Measurements from ENCODE around the gene NHSL2. TPM values are rescaled to one million over a fixed set of nuclear protein-coding genes. Genes with fewer than 3 reads are reported as not detected.

The NHSL2 gene
- total and polyA plus RNA-seq, 10 donors: 0.24 to 20.8 (median 10.1) TPM

DNA sequence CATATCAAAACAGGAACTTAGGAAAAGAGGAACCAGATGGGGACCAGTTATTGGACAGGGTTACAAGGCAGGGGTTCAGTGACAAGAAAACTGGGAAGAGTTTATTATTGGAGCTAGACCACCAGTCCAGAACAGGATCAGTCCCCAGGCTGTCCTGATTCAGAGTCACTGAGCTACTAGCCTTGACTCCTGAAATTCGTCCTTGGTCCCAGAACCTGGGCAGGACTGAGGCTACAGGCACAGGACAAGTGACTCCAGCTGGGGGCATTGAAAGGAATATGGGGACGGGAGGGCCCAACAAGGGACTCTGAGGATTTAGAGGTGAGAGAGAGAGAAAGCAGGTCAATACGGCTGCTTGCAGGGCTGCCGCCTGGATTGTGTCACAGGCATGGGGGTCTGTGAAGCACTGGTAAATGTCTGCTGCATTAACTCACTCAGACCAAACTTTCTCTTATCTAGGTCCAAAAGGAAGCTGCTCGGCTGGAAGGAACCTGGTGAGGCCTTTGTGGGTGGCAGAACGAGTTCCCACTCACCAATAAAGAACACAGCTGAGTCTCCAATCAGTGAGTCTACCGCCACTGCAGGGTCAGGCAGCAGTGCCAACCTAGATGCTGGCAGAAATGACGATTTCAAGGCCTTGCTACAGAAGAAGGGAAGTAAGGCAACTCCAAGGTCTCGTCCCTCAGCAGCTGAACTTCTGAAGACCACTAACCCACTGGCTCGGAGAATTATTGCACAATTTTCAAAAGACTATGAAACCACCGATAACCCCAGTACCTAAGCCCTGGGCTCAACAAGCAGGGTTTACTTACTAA lies 232.4 kb downstream of the NHSL2 start:
- H3K4me3 ChIP-seq: no peak overlapping the region
- H3K27me3 ChIP-seq (replicated peaks in 1 of 7): no peaks in the 10 kb centered on the region
- WGBS, 5 donors: 56 to 78% (median 63%) methylated on average over 7 to 11 of the region's 11 CpGs
- H3K9me3 ChIP-seq: no peaks in the 10 kb centered on the region
- no peak for DNase-seq
- H3K4me1 ChIP-seq: peaks cover 0 to 4% (median 0%) of the 10 kb centered on the region in 6 donors
- intact Hi-C loops (cut with DNase I; ENCODE audit: low total_unique reads): no loop called here
- TF ChIP-seq POLR2A (IDR thresholded peaks at IDR 0.05): no peak
- TF ChIP-seq POLR2AphosphoS5 (IDR thresholded peaks at IDR 0.05): no peak
- TF ChIP-seq, protein P1, sequence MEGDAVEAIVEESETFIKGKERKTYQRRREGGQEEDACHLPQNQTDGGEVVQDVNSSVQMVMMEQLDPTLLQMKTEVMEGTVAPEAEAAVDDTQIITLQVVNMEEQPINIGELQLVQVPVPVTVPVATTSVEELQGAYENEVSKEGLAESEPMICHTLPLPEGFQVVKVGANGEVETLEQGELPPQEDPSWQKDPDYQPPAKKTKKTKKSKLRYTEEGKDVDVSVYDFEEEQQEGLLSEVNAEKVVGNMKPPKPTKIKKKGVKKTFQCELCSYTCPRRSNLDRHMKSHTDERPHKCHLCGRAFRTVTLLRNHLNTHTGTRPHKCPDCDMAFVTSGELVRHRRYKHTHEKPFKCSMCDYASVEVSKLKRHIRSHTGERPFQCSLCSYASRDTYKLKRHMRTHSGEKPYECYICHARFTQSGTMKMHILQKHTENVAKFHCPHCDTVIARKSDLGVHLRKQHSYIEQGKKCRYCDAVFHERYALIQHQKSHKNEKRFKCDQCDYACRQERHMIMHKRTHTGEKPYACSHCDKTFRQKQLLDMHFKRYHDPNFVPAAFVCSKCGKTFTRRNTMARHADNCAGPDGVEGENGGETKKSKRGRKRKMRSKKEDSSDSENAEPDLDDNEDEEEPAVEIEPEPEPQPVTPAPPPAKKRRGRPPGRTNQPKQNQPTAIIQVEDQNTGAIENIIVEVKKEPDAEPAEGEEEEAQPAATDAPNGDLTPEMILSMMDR (IDR thresholded peaks at IDR 0.05 in 8 of 11, conservative IDR thresholded peaks at IDR 0.05 in 3 of 11): no peak
- no peak overlapping the region for H3K27ac ChIP-seq
- peaks cover 0 to 46% (median 0%) of the 10 kb centered on the region in 6 donors for H3K36me3 ChIP-seq

DNA sequence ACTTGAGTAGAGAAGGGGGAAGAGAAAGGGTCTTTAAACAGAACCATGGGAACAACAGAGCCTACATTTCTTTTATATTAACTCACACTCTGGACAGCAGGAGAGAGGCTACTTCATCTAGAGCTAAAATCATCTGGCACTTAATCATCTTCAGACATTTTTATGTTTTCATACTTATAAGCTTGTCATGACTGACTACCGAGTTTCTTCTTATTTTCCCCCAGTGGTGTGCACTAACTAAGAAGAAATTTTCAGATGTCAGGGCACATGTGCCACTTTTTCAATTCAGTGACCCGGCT lies 232.9 kb downstream of the NHSL2 start:
- intact Hi-C loops (cut with DNase I; ENCODE audit: low total_unique reads): no loop called here
- H3K4me3 ChIP-seq: no peak overlapping the region
- no peak for TF ChIP-seq POLR2A (IDR thresholded peaks at IDR 0.05)
- TF ChIP-seq, protein P1 (IDR thresholded peaks at IDR 0.05 in 8 of 11, conservative IDR thresholded peaks at IDR 0.05 in 3 of 11): no peak
- TF ChIP-seq POLR2AphosphoS5 (IDR thresholded peaks at IDR 0.05): no peak
- H3K27ac ChIP-seq: no peak overlapping the region
- H3K27me3 ChIP-seq (replicated peaks in 1 of 7): no peaks in the 10 kb centered on the region
- H3K4me1 ChIP-seq: peaks cover 0 to 4% (median 0%) of the 10 kb centered on the region in 6 donors
- WGBS, 5 donors: 74 to 92% (median 85%) methylated on average over 2 of the region's 2 CpGs
- no peak for DNase-seq
- H3K9me3 ChIP-seq: no peaks in the 10 kb centered on the region
- peaks cover 0 to 40% (median 0%) of the 10 kb centered on the region in 6 donors for H3K36me3 ChIP-seq

DNA sequence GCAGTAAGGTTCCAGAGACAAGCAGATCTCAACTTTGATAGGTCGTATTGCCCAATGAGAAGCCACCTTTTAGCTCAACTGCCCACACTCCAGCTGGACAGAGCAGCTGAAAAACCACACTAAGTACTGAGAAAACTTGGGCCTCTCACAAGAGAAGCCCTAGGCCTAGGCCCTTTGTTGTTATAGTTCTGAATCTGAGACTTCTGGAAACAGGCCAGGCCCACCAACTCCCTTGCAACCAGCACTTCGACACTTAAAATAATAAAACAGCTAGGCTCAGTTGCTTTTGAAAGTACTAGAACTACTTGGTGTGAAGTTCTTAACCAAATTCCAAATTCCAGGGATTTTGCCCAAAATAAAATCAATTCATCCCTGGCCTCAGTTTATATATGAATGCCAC lies 234.5 kb downstream of the NHSL2 start:
- Histone ChIP-seq H3K4me3 (no peak overlapping the region), H3K27ac (no peak overlapping the region), H3K4me1 (peaks cover 0 to 4% (median 0%) of the 10 kb centered on the region in 6 donors), H3K27me3 (replicated peaks in 1 of 7) (no peaks in the 10 kb centered on the region), H3K9me3 (no peaks in the 10 kb centered on the region), H3K36me3 (peaks cover 0 to 24% (median 0%) of the 10 kb centered on the region in 6 donors)
- 0 to 48% (median 46%) methylated on average over 1 to 2 of the region's 2 CpGs for WGBS, 5 donors
- DNase-seq: no peak
- TF ChIP-seq, protein P1 (IDR thresholded peaks at IDR 0.05 in 8 of 11, conservative IDR thresholded peaks at IDR 0.05 in 3 of 11): no peak
- no peak for TF ChIP-seq POLR2AphosphoS5 (IDR thresholded peaks at IDR 0.05)
- TF ChIP-seq POLR2A (IDR thresholded peaks at IDR 0.05): no peak
- intact Hi-C loops (cut with DNase I; ENCODE audit: low total_unique reads): no loop called here

DNA sequence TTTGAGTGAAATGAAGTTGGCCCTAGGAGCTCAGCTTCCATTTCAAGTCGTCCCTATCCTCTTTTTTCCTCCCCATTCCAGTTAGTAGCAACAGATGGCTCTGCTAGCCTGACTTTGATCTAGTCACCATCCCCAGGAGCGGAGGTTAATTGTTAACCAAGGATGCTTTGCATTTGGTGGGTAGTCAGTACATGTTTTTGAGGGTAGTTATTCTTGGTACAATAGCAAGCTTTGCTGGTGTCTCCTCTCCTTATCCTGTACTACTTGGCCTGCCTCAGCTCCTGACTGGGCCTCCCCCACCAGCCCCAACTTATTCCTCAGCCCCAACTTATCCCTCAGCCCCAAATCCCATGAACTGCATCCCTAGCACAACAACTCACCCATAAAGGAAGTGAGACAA lies 235.9 kb downstream of the NHSL2 start:
- Histone ChIP-seq H3K27ac (no peak overlapping the region), H3K36me3 (peaks cover 0 to 15% (median 0%) of the 10 kb centered on the region in 6 donors), H3K9me3 (no peaks in the 10 kb centered on the region), H3K4me1 (peaks cover 0 to 4% (median 0%) of the 10 kb centered on the region in 6 donors), H3K4me3 (no peak overlapping the region), H3K27me3 (replicated peaks in 1 of 7) (no peaks in the 10 kb centered on the region)
- no peak for DNase-seq
- intact Hi-C loops (cut with DNase I; ENCODE audit: low total_unique reads): no loop called here
- 67 to 100% (median 87%) methylated on average over 2 of the region's 2 CpGs for WGBS, 5 donors
- TF ChIP-seq POLR2AphosphoS5 (IDR thresholded peaks at IDR 0.05) (no peak), POLR2A (IDR thresholded peaks at IDR 0.05) (no peak)
- TF ChIP-seq, protein P1 (IDR thresholded peaks at IDR 0.05 in 8 of 11, conservative IDR thresholded peaks at IDR 0.05 in 3 of 11): no peak

Data from spleen (tissue), 11 donors.